AG09309 (cell line): ENCODE measurements around the gene RMND5B.
"Not testable (repeated sequence)": the region's sequence is repeated elsewhere in the genome, so short reads cannot be mapped to it uniquely, and the experiment has no call there.

ENCODE experiments used
- DNase-seq: peaks from one replicate; pipeline ENCODE4 v3.0.0-alpha.2; 2010; ENCODE audit warnings: low read depth
- H3K4me3 ChIP-seq: 2 replicates; pipeline ENCODE4 v1.5.1; 2011; ENCODE audit warnings: mild to moderate bottlenecking, low read depth, low read length, moderate library complexity; ENCODE audit not compliant: control insufficient read depth
- TF ChIP-seq, protein P1 (sequence below): IDR thresholded peaks from 2 replicates; pipeline ENCODE4 v1.5.1; 2011; ENCODE audit warnings: mild to moderate bottlenecking, low read depth, low read length, inconsistent platforms; ENCODE audit not compliant: insufficient read depth, control insufficient read depth; ENCODE audit errors: missing control alignments

The RMND5B gene

DNA sequence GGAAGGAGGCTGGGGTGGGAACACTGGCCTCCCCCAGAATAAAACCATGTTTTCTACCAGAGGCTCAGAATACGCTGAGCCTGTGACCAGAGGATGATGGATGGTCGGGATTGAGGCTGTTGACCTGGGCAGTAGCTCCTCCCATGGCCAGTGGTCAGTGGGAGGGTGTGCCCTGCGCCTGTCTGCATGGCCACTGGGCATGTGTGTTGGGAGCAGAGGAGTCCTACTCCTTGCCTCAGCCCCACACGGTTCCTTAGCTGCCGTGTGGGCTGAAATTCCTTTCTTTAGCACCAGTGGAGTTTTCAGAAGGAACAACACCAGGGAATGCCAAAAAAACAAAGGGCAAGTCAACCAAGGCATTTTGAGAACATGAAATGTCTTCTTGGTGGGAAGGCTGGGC, 8.5 kb upstream of the RMND5B start:
- H3K4me3 ChIP-seq = no peak overlapping the region
- DNase-seq = no peak
- TF ChIP-seq, protein P1, sequence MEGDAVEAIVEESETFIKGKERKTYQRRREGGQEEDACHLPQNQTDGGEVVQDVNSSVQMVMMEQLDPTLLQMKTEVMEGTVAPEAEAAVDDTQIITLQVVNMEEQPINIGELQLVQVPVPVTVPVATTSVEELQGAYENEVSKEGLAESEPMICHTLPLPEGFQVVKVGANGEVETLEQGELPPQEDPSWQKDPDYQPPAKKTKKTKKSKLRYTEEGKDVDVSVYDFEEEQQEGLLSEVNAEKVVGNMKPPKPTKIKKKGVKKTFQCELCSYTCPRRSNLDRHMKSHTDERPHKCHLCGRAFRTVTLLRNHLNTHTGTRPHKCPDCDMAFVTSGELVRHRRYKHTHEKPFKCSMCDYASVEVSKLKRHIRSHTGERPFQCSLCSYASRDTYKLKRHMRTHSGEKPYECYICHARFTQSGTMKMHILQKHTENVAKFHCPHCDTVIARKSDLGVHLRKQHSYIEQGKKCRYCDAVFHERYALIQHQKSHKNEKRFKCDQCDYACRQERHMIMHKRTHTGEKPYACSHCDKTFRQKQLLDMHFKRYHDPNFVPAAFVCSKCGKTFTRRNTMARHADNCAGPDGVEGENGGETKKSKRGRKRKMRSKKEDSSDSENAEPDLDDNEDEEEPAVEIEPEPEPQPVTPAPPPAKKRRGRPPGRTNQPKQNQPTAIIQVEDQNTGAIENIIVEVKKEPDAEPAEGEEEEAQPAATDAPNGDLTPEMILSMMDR = no peak

DNA sequence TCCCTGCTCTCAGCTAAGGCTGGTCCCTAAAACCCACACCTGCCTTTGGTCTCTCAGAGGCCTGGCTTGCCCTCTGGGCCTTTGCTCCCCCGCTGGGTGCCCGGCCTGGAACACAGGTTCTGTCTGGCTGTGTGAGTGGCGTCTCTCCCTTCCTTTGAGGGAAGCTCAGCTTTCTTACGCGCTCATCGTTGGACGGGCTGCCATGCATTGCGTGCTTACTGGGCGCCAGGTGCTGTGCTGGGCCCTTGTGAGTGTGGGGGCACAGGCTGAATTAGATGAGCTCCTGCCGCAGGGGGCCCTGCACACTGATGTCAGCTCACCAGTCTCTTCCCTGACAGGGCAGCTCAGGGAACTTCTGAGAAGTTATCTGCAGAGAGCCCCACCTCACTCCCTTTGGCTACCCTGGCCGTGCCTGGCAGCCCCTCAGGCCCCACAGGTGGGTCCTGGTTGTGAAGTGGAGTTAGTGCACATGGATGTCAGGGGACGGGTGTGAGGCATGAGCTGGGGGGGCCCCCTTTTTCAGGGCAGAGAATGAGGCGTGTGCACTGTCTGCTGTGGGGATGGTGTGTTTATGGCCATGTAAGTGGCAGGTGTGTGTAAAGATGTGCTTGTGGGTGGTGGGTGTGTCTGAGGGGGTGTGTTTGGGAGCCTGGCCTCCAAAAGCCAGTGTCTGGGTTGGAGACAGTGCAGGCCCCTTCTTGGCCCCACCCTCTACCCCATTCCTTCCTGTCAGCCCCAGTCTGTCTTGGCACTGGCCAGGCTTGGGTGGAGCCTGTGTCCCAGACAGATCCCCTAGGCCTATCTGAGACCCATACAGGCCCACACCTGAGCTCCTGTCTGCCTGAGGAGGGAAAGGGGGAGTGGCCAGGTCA, 7.5 kb upstream of the RMND5B start:
- no peak for DNase-seq
- TF ChIP-seq, protein P1 = no peak
- H3K4me3 ChIP-seq = no peak overlapping the region

DNA sequence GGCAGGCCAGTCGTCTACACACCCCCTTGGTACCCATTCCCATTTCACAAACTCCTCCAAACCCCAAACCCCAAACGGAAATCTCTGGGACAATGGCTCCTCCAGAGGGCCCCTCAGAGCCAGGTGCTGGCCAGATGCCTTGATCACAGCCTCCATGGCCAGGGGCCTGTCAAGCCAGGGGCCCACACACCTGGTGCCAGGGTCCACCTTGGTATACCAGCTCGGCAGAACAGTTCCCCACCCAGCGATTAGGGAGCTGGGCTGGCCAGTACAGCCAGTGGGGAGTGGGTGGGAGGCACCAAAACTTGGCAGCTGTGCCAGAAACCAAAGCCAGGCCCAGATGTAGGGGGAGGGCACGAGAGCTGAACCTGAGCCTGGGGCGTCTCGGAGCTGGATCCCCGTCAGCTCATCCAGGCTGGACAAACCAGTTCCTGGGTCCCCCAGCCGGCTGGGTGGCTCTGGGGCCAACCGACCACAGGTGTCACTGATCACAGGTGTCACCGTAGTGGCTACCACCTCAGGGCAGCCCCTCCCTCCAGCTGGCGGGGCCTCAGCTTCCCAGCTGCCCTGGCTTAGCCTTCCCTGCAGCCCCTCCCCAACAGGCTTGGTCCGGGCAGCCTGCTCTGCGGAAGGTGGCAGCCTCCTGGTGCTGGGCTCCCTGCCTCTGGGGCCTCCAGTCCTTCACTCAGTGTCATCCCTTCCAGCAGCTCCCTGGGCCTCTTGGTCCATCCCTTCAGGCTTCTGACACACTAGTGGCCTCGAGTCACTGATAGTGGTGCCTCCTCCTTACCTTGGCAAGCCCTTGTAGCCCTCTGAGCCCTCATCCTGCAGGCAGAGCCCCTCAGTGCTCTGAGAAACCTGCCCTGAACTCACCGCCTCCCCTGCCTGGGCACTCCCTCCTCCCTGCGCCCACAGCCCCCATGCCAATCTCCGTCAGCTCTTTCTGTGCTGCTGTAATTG, 6.6 kb upstream of the RMND5B start:
- TF ChIP-seq, protein P1 = no peak
- H3K4me3 ChIP-seq = no peak overlapping the region
- DNase-seq = no peak

DNA sequence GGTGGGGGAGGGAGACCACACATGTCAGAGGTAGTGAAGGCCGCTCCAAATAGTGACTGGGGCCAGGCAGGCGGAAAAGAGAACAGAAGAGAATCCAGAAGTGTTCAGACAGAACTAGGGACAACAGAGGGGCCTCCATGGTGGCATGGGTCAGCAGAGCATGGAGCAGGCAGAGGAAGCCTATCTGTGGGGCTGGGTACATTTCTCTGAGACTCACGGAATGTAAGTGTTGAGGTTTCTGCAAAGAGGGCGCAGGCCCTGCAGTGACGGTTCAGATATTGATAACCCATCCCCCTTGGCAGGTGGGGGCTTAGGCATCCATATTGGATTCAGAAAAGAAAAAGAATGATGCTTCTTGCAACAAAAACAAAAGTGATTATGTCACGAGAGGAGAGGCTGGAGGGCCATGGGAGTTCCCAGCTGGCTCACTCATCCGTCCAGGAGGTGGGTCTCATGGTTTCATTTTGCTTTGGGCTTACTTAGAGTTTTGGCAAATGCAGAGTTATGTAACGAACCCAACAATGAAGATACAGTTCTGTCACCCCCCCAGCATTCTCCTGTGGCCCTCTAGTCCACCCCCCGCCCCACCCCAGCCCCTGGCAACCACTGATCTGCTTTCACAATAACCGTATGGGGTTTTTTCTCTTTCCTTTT, 5.4 kb upstream of the RMND5B start:
- TF ChIP-seq, protein P1 = no peak
- no peak for DNase-seq

DNA sequence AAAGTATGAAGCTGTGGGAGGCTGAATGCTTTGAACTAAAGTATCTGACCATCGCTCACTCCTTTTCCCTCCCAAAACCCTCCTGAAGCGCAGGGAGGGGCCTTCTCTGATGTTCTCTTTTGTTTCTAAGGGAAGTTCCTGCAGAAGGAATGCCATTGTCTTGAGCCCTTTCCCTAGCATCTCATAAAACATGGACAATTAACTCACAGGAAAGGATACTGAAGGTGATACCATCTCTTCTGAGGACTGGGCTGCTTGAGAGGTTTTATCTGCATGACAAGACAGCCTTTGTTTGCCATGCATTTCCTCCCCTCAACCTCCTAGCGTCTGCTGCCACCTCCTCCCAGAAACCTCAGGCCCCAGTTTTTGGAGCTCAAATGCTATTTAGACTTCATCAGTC, 4.3 kb upstream of the RMND5B start:
- TF ChIP-seq, protein P1 = no peak
- DNase-seq = no peak
- H3K4me3 ChIP-seq = no peak overlapping the region

More for the DNA sequence above, 5.4 kb upstream of the RMND5B start:
- H3K4me3 ChIP-seq = no peak overlapping the region

DNA sequence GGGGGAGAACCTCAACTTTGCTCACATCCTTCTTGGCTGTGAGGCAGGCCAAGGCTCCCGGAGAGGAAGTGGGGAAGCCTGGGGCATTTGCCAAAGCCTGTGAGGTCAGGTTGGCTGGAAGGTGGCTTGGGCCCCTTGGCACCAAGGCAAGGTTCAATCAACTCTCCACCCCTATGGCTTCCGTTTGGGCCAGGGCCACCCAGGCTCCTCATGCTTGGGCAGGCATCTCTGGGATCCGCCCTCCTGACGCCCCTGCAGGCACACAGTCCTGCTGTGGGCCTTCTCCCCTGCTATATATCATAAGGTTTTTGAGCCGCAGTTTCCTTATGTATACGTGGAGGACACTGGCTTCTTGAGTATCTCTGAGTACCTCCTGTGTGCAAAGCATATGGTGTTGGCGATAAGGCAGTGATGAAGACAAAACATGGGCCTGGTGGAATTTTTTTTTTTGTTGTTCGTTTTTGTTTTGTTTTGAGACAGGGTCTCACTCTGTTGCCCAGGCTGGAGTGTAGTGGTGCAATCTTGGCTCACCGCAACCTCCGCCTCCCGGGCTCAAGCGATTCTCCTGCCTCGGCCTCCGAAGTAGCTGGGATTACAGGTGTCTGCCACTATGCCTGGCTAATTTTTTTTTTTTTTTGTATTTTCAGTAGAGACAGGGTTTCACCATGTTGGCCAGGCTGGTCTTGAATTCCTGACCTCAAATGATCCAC, 3.4 kb upstream of the RMND5B start:
- not testable (repeated sequence) for DNase-seq, H3K4me3 ChIP-seq
